ENCODE data around the gene RAB5IF. TPM values are rescaled to one million over a fixed set of nuclear protein-coding genes. Genes with fewer than 3 reads are reported as not detected.

The RAB5IF gene
- total and polyA plus RNA-seq, 9 of the 15 experiments (the other 6 are each of a cell fraction or from before 2014, with no cell fraction given) = 26.5 to 198 (median 134) TPM

- Histone ChIP-seq H3K4me2 (ENCODE audit: insufficient read depth, low read length) (no peak overlapping the region), H3K27ac (ENCODE audit: extremely low read depth, low read depth, low read length) (no peak overlapping the region), H3K4me3 (no peak overlapping the region), H3K9me1 (ENCODE audit: control insufficient read depth, insufficient read depth, low read length) (no peaks in the 10 kb centered on the region), H3K9me3 (replicated peaks; ENCODE audit: control insufficient read depth, insufficient read depth, low read depth, low read length) (no peaks in the 10 kb centered on the region), H4K20me1 (replicated peaks; ENCODE audit: control insufficient read depth, insufficient read depth, low read length) (no peaks in the 10 kb centered on the region), H3K36me3 (ENCODE audit: control insufficient read depth, insufficient read depth, low read length) (no peaks in the 10 kb centered on the region), H3K79me2 (ENCODE audit: control insufficient read depth, insufficient read depth, low read length) (no peaks in the 10 kb centered on the region), H3K27me3 (ENCODE audit: control insufficient read depth in 2 of 2, insufficient read depth in 2 of 2, low read length in 2 of 2) (no peaks in the 10 kb centered on the region; a peak in 1 of 5 replicates), H2AFZ (ENCODE audit: low read depth, low read length) (0 out of 2 replicates have a peak overlapping the region, but pooled peaks have one; percentile 33), H3K4me1 (replicated peaks in 1 of 2; ENCODE audit: control insufficient read depth in 2 of 2, insufficient read depth in 2 of 2, low read length in 2 of 2) (peaks cover 0 to 3% of the 10 kb centered on the region in 2 experiments; a peak in 1 of 5 replicates), H3K9ac (ENCODE audit: insufficient read depth in 1 of 2, low read depth in 2 of 2, low read length in 2 of 2) (peak overlapping the region in 1 of 2 experiments; percentile 56; a peak in 1 of 4 replicates)
- 18% methylated on average over 3 of the region's 3 CpGs for WGBS (ENCODE audit: insufficient coverage, low coverage, missing lambda C conversion rate)
- TF ChIP-seq ZFP36 (IDR thresholded peaks at IDR 0.05; ENCODE audit: low read depth, low read length, partially characterized antibody) = peak; percentile 64
- TF ChIP-seq RUNX1 (IDR thresholded peaks at IDR 0.05; ENCODE audit: low read depth) = no peak
- no peak for FAIRE-seq
- in situ Hi-C loops (cut with MboI) = no loop called here
- POLR2A ChIA-PET = interaction anchor here (0.6 to 1.3 kb wide), 3 partner anchors 9 to 171 kb away, joined by 4 to 5 read pairs (median 5); no protein-coding TSS in a partner anchor
- BruUV-seq (replicated peaks) = no TSS peak
- CTCF ChIA-PET (ENCODE audit: low intra/inter-chr PET ratio) = no interaction called here
- intact Hi-C loops (cut with micrococcal nuclease) = no loop called here
- DNase-seq (ENCODE audit: extremely low read depth in 1 of 4, low spot score in 3 of 4) = no peak
- ATAC-seq = no peak
These were observed 26.5 kb downstream of the RAB5IF start for GRCh38 chr20:36632147-36632486.

GRCh38 chr20:36632487-36633284 lies 27.1 kb downstream of the RAB5IF start:
- ChIA-PET CTCF (ENCODE audit: low intra/inter-chr PET ratio) (no interaction called here), POLR2A (interaction anchor here (0.6 to 1.3 kb wide), 4 partner anchors 9 to 862 kb away, joined by 3 to 5 read pairs (median 4); no protein-coding TSS in a partner anchor)
- 0 out of 2 replicates have a peak overlapping the region, but pooled peaks have one; percentile 33 for H2AFZ ChIP-seq (ENCODE audit: low read depth, low read length)
- peak overlapping the region in 1 of 2 experiments; percentile 56; a peak in 1 of 4 replicates for H3K9ac ChIP-seq (ENCODE audit: insufficient read depth in 1 of 2, low read depth in 2 of 2, low read length in 2 of 2)
- H4K20me1 ChIP-seq (replicated peaks; ENCODE audit: control insufficient read depth, insufficient read depth, low read length) = no peaks in the 10 kb centered on the region
- no peaks in the 10 kb centered on the region for H3K9me3 ChIP-seq (replicated peaks; ENCODE audit: control insufficient read depth, insufficient read depth, low read depth, low read length)
- intact Hi-C loops (cut with micrococcal nuclease) (no loop called here), in situ Hi-C loops (cut with MboI) (no loop called here)
- ATAC-seq (peak; percentile 87), FAIRE-seq (peak; percentile 72), DNase-seq (ENCODE audit: extremely low read depth in 1 of 4, low spot score in 3 of 4) (peak; percentile 29 to 46 (median 34))
- no peak overlapping the region for H3K4me3 ChIP-seq
- no peaks in the 10 kb centered on the region for H3K9me1 ChIP-seq (ENCODE audit: control insufficient read depth, insufficient read depth, low read length)
- no TSS peak for BruUV-seq (replicated peaks)
- no peak overlapping the region for H3K27ac ChIP-seq (ENCODE audit: extremely low read depth, low read depth, low read length)
- H3K79me2 ChIP-seq (ENCODE audit: control insufficient read depth, insufficient read depth, low read length) = no peaks in the 10 kb centered on the region
- no peaks in the 10 kb centered on the region for H3K36me3 ChIP-seq (ENCODE audit: control insufficient read depth, insufficient read depth, low read length)
- peaks cover 0 to 3% of the 10 kb centered on the region in 2 experiments; a peak in 1 of 5 replicates for H3K4me1 ChIP-seq (replicated peaks in 1 of 2; ENCODE audit: control insufficient read depth in 2 of 2, insufficient read depth in 2 of 2, low read length in 2 of 2)
- H3K27me3 ChIP-seq (ENCODE audit: control insufficient read depth in 2 of 2, insufficient read depth in 2 of 2, low read length in 2 of 2) = no peaks in the 10 kb centered on the region; a peak in 1 of 5 replicates
- 30% methylated on average over 11 of the region's 14 CpGs for WGBS (ENCODE audit: insufficient coverage, low coverage, missing lambda C conversion rate)
- no peak overlapping the region for H3K4me2 ChIP-seq (ENCODE audit: insufficient read depth, low read length)
- no peak for TF ChIP-seq BCL6 (CRISPR knock-in tag; IDR thresholded peaks at IDR 0.05)
- no peak for TF ChIP-seq ZNF232 (CRISPR knock-in tag; IDR thresholded peaks at IDR 0.05)
- TF ChIP-seq PURB (CRISPR knock-in tag; IDR thresholded peaks at IDR 0.05; ENCODE audit: low read depth) = no peak
- peak; percentile 49; the same call in 1 of the 2 replicates for TF ChIP-seq SMC3 (conservative IDR thresholded peaks at IDR 0.05; ENCODE audit: insufficient read depth, low read depth, low read length)
- TF ChIP-seq TAF9B (IDR thresholded peaks at IDR 0.05; ENCODE audit: partially characterized antibody) = no peak
- peak; percentile 64 for TF ChIP-seq CEBPB (tag; IDR thresholded peaks at IDR 0.05)
- TF ChIP-seq SIX5 (IDR thresholded peaks at IDR 0.05; ENCODE audit: borderline replicate concordance in 1 of 2, insufficient read depth in 1 of 2, low read depth in 1 of 2, low read length in 2 of 2) = no peak
- no peak for TF ChIP-seq ZNF263 (CRISPR knock-in tag; IDR thresholded peaks at IDR 0.05; ENCODE audit: borderline replicate concordance)
- TF ChIP-seq RAD21 (CRISPR knock-in tag; conservative IDR thresholded peaks at IDR 0.05 in 1 of 2, IDR thresholded peaks at IDR 0.05 in 1 of 2) = peak in 1 of 2 experiments; percentile 53; a peak in 2 of 4 replicates
- no peak for TF ChIP-seq NRF1 (conservative IDR thresholded peaks at IDR 0.05 in 1 of 2, IDR thresholded peaks at IDR 0.05 in 1 of 2)
- no peak for TF ChIP-seq SMAD2 (IDR thresholded peaks at IDR 0.05; ENCODE audit: low read depth, low read length)
- TF ChIP-seq ZBED1 (IDR thresholded peaks at IDR 0.05) = no peak
- no peak for TF ChIP-seq ZNF274 (IDR thresholded peaks at IDR 0.05; ENCODE audit: borderline replicate concordance, low read depth, low read length)
- no peak for TF ChIP-seq SMAD4 (CRISPR knock-in tag; conservative IDR thresholded peaks at IDR 0.05)

All from K562 (cell line).